NCI-H1105 (cell line): ENCODE measurements around the gene MYO3A.
"Not testable (repeated sequence)": the region's sequence is repeated elsewhere in the genome, so short reads cannot be mapped to it uniquely, and the experiment has no call there.

Experiments used
- DNase-seq: peaks from one replicate; lab custom pipeline; 2025; lab: John Stamatoyannopoulos, UW

MYO3A gene

DNA sequence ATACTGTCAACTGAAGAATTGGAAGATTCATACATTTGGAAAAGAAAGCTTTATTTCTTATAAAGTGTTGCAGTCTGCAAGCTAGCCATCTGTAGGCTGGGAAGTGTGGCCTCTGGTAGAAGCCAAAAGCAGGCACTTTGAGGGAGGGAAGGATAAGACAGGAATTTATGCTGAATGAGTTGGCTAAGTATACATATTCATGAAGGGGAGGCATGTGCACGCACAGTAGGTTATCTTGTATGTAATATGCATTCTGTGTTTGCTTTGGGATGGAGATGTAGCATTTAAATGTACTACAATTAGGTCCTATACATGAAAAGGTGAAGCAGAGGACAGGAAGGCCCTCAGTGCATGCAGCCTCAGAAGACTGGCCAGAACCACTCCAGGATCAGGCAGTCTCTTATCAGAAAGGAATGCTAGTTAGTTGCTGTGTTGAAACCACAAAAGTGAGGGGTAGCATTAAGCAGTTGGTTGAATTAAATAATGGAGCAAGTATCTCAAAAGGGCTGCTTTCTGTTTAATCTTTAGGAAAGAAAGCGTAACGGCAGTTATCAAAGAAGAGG is 40.9 kb downstream of the MYO3A start:
- no peak for DNase-seq

DNA sequence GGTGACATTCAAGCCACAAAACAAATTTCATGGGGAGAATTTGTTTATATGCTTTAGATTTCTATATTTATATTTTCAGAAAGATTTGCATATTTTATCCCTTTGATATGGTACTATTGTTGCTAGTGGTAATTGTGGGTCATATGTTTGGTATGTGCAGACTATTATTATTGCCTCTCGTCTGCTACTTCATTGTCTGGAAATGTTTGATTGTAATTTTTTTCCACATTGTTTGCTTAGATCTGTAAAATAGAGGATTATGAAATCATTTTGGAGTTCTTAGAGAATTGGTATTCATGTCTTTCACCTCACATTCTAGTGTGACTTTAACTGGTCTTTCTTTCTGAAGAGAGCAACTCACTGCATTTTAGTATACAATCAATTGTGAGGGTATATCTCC is 44.7 kb downstream of the MYO3A start:
- no peak for DNase-seq

DNA sequence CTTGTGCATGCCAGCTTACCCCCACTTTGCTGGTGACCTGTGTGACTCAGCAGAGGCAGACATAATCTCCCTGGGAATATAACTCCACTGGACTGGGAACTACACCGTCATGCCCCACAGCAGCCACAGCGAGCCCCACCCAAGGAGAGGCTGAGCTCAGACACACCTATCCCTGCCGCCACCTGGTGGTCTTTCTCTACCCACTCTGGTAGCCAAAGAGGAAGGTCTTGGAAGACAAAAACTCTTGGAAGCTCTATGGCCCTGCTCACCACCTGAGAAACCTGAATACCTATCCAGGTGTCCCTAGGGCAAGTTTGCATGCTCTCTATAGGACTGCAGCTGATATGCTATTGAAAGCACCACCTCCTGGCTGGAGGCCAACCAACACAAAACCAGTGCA is 48.1 kb downstream of the MYO3A start:
- no peak for DNase-seq

DNA sequence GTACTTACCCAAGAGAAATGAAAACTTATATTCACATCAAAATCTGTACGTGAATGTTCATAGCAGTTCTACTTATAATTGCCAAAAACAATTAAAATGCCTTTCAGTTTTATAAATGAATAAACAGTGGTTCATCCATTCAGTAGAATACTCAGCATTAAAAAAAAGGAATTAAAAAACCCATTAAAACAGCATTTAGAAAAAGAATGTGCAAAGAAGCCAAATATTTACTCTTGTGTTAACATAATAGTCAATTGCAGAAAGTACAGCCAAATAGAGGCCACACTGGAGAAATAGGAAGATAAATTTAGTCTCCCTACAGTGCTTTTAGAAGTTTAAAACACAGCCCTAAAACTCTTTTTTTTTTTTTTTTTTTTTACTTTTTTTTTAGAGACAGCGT is 54.6 kb downstream of the MYO3A start:
- DNase-seq, result no peak

DNA sequence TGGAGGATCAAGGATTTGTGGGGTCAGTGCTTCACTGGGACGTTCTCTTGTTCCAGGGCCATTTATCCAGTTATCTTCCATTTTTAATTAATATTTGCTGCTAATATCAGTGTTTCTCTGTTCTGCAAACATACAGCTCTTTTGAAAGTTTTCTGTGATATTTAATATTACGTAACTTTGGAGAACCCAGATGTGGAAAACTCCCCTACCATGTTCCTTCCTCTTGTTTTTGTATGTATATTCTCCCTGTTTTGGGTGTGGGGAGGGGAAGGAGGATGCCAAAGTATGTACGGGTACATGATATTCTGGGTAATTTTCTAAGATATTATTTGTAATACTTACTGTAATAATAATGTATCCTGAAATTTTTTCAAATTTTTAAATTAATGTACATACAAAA is 55.9 kb downstream of the MYO3A start:
- DNase-seq, result no peak

DNA sequence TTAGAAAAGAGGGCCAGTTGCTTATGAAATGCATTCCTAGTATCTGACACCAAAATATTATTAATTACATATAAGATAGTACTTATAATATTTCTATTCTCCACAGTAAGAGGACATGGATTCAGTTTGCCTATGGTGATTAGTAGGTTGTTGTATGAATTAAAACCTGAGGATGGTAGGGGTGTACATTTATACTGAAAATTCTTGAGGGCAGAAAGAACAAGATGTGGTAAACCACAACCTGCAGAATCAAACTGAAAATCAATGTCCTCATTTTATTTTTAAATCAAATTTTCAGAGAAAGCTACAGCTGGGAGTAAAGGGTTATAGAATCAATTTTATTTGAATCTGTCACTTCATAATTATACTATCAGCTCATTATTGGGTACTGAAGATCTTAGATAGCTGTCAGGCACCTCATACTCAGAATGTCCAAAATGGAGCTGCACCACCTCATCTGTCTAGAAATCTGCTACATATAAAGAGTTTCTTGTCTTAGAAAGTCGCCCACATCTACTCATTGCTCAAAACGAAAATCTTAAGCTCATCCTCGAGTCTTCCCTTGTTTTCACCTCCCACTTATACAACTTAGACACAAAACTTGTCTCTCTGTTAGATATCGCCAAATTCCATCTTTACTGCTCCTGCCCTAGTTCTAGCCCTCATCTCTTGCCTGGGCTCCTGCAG is 65.4 kb downstream of the MYO3A start:
- DNase-seq, result no peak

DNA sequence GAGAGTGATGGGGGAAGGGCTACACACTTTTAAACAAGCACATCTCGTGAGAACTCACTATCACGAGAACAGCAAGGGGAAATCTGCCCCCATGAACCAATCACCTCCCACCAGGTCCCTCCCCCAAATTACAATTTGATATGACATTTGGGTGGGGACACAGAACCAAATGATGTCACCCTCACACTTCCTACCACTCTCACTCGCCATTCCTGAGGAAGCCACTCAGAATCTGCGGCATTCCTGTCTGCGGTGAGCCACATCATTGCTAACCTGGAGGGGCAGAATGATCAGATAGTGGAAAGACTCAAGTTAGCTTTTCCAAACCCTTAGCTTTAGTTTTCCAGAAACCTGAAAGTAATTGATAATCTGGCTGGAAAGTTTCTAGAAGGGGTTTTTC is 66.9 kb downstream of the MYO3A start:
- no peak for DNase-seq

DNA sequence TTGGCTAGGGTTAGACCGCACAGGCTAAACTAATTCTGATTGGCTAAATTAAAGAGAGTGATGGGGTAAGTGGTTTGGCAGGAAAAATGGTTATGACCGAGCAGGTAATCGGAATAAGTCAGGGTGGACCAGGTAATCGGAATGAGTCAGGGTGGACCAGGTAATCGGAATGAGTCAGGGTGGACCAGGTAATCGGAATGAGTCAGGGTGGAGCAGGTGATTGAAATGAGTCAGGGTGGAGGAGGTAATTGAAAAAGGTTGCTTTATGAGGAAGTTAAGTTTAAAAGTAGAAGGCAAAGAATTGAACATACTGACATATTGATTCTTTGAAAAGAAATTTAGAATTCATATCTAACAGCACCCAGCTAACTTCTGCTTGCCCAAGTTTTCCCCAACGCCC is 68.4 kb downstream of the MYO3A start:
- DNase-seq, result not testable (repeated sequence)

DNA sequence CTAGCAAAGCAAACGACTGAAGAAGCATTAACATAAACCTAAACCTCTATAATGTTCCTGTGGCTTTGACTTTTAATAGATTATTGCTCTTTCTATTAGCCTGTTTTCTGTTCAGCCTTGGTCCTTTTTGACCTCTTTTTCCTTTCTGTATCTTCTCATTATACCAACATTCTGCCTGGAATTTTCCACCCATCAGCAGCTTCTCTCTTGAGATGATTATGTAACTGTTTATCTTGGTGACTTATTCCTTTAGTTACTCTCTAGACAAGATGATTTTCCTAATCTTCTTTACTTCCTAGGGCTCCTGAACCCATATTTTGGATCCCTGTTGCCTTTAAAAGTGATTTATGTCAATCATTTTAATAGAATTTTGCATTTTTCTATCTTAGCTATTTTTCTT is 81.1 kb downstream of the MYO3A start:
- DNase-seq, result no peak

DNA sequence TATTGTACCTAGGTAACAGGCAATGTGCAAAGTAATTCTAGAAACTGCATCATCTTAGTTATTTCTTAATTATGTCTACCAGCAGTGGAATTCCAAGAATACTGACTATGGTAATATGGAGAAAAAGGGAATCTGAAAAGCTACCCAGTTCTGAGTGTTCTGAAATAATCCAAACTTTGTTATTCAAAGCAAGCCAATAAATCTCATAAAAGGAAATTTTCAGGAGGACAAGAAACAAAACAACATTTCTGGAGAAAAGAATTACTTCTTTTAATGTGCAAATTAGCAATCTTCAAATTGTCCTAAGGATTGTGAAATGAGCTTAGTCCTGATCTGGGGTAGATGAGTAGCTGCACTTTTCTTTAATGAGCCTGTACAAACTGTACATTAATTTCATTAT is 88.8 kb downstream of the MYO3A start:
- DNase-seq, result no peak

DNA sequence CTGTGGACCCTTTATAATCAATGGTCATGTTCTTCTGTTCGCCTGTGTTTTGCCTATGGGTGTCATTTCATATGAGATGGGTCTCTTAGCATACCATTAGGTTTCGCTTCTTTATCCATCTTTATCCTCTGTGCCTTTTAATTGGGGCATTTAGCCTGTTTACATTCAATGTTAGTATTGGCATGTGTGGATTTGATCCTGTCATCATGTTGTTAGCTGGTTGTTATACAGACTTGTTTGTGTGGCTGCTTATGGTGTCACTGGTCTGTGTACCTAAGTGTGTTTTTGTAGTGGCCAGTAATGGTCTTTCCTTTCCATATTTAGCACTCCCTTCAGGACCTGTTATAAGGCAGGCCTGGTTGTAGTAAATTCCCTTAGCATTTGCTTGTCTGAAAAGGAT is 90.3 kb downstream of the MYO3A start:
- no peak for DNase-seq

DNA sequence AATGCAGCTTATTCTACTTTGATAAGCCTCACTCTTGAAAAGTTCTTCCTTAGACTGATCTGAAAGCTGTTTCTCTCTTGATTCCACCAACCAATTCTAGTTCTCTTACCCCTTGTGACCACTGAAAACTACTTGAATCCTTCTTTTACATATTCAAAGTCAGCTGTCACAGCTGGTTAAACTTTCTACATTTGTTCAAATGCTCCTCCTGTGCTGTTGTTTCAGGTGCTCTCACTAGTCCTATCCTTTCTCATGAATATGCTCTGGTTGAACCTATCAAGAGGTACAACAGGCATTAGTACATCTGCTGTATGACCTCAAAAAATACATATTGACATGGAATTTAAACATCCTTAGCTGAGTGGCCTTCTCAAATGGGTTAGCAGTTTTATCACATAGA is 91.5 kb downstream of the MYO3A start:
- no peak for DNase-seq

DNA sequence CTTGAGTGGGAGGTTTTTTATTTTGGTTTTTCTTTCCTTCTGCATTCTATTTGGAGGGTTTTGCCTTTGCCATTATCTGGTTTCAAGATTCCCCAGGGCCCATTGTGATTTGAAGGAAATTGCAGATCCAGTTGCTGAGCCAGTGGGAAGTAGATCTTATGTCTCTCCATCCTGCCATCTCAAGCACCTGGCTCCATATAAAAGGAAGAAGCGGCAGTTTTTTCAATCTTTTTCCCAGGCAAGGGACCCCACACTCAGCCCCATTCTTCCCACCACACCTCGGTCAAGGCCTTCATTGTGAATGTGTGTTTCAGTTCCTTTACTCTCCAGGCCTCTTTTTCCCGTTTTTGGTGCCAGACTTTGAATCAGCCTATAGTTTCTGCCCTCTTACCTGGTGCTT is 95.8 kb downstream of the MYO3A start:
- no peak for DNase-seq

DNA sequence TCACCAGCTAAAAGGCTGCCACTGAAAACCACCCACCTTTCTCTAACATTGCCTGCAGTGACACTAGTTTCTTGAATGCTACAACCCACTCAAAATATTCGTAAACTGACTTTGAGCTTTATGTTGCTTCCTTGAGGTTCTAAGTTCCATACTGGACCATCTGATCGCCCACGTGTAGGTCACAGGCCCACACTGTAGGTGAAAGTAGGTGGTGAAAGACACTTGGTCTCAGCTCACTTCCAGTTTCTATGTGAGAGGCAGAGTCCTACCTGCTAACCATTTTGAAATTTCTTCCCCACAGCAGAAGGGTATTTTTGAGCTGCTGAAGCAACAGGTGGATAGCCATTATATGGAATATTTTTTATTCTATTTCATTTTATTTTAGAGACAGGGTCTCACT is 97.3 kb downstream of the MYO3A start:
- no peak for DNase-seq

DNA sequence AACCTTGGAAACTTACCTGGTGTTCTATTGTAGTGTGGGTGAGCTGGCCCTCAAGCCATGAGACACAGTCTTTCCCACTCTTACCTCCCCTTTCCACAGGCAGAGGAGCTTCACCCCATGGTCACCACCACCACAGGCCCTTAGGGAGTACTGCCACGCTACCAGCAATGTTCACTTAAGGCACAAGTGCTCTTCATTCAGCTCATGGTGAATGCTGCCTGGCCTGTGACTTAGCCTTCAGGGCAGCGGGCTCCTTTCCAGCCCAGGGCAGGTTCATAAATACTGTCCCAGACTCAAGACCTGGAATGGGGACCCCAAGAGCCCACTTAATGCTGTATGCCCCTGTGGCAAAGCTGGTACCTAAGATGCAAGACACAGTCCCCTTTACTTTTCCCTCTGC is 109.4 kb downstream of the MYO3A start:
- DNase-seq, result no peak

DNA sequence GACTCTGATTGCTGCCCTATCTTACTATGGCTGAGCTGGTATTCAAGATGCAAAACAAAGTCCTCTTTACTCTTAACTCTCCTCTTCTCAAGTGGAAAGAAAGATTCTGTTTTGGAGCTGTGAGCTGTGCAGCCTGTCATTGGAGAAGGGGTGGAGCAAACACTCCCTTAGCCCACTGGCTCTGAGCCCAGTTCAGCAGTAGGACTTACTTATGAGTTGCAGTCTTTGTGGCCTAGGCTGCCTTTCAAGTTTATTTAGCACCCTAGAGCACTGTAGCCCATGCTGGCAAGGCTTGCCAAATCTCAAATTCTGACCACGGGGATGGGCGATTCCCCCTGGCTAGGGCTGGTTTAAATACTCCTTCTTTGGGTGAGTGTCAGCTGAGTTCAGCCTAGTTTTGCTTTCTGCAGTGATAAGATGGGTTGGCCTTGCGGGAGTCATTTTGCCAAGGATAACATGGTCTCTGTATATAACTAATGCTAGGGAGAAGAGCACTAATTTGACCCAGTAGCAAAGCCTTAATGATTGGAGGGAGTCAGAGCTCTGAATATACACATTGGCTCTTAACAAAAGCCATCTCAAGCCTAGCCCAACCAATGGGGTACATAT is 110.2 kb downstream of the MYO3A start:
- peak; percentile 5 for DNase-seq

DNA sequence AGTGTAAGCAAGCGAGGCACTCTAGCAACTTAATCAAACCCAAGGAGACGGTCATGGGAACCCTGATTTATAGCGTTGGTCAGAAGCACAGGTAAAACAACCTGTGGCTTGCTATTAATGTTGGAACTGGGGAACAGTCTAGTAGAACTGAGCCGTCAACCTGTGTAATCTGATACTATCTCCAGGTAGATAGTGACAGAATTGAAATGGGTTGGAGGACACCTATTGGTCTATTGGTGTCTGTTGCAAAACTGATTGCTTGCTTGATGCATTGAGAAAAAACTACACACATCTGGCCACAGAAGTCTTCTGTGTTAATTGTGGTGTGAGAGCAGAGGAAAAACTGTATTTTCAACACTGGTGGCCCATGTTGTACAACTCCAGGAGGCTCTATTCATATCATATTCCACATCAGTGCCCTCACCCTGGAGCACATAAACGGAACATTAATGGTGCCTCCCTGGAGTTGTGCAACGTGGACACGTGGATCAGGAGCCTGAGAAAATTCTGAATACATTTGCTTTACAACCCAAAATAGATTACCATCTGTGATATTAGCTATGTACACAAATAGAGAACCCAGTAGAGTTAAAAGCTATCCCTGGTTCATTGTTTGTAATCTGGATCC is 112.2 kb downstream of the MYO3A start:
- no peak for DNase-seq

DNA sequence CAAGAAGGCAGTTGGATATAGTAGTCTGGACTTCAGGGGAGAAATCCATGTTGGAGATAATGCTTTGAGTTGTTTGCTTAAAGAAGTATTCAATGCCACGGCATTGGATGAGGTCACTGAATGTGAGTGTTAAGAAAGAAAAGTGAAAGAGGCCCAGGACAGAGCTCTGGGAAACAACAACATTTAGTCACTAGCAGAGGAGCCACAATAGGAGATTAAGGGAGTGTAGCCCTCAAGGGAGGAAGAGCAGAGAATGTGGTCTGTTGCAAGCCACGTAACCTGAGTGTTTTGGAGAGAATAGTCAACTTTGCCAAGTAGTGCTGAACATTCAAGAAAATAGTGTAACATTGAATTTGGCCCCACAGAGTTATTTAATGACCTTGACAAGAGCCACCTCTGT is 114.7 kb downstream of the MYO3A start:
- DNase-seq, result no peak

DNA sequence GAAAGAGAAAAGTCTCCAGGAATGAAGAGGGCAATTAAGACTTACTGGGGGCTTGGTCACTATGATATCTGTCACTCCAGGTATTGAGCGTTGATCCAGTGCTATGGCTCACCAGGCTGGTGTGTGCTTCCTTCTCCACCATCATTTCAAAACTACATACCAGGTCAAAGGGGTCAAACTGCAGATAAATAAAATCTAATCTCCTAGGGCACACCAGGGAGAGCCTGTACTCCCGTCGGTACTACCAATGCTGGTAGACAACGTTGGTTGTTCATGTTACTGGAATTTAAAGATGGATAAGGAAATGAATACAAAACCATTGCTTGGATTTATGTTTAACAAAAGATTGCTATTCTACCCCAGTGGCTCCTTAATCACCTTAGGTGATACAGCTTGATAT is 118.3 kb downstream of the MYO3A start:
- DNase-seq, result no peak

DNA sequence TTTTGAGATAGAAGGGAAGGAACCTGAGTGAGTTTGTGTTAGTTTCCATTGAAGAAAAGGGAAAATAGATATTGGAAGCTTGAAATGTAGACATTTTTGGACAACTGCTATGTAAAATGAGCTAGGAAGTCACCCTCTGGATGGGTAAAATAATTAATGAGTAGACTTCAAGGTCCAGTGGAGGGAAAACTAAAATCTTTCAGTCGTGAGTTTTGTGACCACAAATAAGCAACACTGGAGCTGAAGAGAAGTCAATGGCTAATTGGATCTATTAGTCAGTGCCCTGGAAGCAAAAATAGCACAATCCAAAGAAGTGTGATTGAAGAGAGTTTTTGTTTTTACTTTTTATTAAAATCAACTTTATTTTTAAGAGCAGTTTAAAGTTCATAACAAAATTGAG is 123.4 kb downstream of the MYO3A start:
- DNase-seq, result no peak

DNA sequence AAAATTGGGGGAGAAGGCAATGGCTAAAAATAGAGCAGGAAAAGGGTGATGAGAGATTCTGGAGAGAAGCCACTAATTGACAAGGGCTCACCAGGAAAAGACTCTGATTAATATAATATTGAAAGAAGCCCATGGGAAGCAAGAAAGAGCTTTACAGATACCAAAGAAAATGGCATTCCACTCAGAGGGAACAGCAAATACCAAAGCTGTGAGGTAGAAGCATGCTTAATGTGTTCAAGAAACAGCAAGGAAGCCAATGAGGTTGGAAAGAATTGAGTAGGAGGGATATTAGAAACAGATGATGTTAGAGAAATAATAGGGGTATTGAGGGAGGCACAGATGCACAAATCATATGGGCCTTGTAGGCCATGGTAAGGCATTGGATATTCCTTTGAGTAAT is 130.1 kb downstream of the MYO3A start:
- DNase-seq, result no peak

DNA sequence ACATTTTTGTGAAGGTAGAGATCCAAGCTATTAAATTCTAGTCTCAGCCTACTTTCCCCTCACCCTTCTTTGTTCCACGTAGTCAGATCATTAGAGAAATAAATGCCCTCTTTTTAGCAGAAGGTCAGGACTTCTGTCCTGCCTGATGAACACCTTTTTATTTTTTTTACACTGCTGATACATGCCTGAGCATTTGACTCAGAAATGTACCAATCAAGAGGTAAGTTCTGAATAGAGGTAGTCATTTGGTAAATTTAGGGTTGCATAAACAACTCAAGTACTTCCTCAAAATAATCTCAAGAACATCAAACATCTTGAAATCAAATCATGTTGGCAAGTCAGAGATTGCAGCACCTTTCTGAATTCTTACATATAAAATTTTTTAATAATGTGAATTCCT is 133.7 kb downstream of the MYO3A start:
- no peak for DNase-seq

DNA sequence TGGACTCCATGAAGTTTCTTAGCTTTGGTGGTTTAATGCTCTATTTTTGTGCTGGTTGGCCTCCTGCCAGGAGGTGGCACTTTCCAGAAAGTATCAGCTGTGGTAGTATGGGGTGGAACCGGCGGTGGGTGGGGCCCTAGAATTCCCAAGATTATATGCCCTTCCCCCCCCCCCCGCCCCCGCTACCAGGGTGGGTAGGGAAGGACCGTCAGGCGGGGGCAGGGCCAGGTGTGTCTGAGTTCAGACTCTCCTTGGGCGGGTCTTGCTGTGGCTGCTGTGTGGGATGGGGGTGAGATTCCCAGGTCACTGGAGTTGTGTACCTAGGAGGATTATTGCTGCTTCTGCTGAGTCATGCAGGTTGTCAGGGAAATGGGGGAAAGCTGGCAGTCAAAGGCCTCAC is 146.9 kb downstream of the MYO3A start:
- not testable (repeated sequence) for DNase-seq

DNA sequence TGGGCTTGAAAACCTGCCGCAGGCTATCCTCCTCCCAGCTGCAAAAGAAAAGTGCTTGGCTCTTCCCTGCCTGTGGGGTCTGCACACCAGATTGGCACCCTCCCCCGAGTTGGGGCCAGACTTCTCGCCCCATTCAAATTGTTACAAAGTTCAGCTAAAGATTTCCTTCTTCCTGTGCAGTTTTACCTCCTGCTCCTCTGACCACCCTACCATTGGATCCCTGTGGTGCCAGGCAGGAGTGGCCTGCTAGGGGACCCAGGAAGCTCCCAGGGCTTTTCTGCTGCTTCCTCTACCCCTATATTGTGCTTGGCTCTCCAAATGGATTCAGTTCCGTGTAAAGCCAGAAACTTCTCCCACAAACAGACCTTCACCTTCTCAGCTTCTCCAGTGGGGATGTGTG is 147.4 kb downstream of the MYO3A start:
- no peak for DNase-seq
